H9 (cell line): ENCODE measurements around the gene MAML3. TPM values are rescaled to one million over a fixed set of nuclear protein-coding genes. Genes with fewer than 3 reads are reported as not detected.

Experiments
- DNase-seq: peaks from one replicate; pipeline ENCODE4 v3.0.0-alpha.2; 2017
- H2AFZ ChIP-seq: one replicate; pipeline ENCODE4 v1.6.1; 2013; ENCODE audit warnings: mild to moderate bottlenecking, low read length, control low read depth, moderate library complexity
- H2AK5ac ChIP-seq: 2 replicates; pipeline ENCODE4 v1.6.1; 2013; ENCODE audit warnings: low read length, control low read depth, mixed read lengths; ENCODE audit not compliant: insufficient read length
- H2BK120ac ChIP-seq: one replicate; pipeline ENCODE4 v1.6.1; 2013; ENCODE audit warnings: low read depth, mild to moderate bottlenecking, low read length, control low read depth, inconsistent platforms; ENCODE audit not compliant: poor library complexity, severe bottlenecking
- H2BK12ac ChIP-seq: 2 replicates; pipeline ENCODE4 v1.6.1; 2013; ENCODE audit warnings: low read length, control low read depth, mixed read lengths, low read depth; ENCODE audit not compliant: insufficient read length
- H2BK15ac ChIP-seq: 2 replicates; pipeline ENCODE4 v1.6.1; 2013; ENCODE audit warnings: low read depth, low read length, control low read depth
- H2BK20ac ChIP-seq: one replicate; pipeline ENCODE4 v1.6.1; 2013; ENCODE audit warnings: low read depth, mild to moderate bottlenecking, low read length, control low read depth, inconsistent platforms; ENCODE audit not compliant: poor library complexity, severe bottlenecking
- H2BK5ac ChIP-seq: 2 replicates; pipeline ENCODE4 v1.6.1; 2013; ENCODE audit warnings: low read length, control low read depth, mixed read lengths; ENCODE audit not compliant: insufficient read length
- H3K14ac ChIP-seq: 2 replicates; pipeline ENCODE4 v1.6.1; 2013; ENCODE audit warnings: low read length, control low read depth; ENCODE audit not compliant: insufficient read depth
- H3K18ac ChIP-seq: 2 replicates; pipeline ENCODE4 v1.6.1; 2013; ENCODE audit warnings: low read depth, mild to moderate bottlenecking, mixed read lengths, low read length, control low read depth; ENCODE audit not compliant: insufficient read length
- H3K23ac ChIP-seq: 2 replicates; pipeline ENCODE4 v1.6.1; 2013; ENCODE audit warnings: low read length, control low read depth, mixed read lengths, low read depth; ENCODE audit not compliant: insufficient read length
- H3K23me2 ChIP-seq: 2 replicates; pipeline ENCODE4 v1.6.1; 2013; ENCODE audit warnings: low read depth, mild to moderate bottlenecking, mixed read lengths, low read length, control low read depth; ENCODE audit not compliant: insufficient read length, poor library complexity, severe bottlenecking
- H3K27ac ChIP-seq: 2 replicates; pipeline ENCODE4 v1.5.1; 2013; ENCODE audit warnings: low read length, control low read depth, mixed read lengths, low read depth; ENCODE audit not compliant: insufficient read length
- H3K27me3 ChIP-seq: 2 replicates; pipeline ENCODE4 v1.6.1; 2013; ENCODE audit warnings: low read length, control low read depth, inconsistent platforms; ENCODE audit not compliant: insufficient read depth
- H3K4ac ChIP-seq: 2 replicates; pipeline ENCODE4 v1.6.1; 2013; ENCODE audit warnings: low read depth, mild to moderate bottlenecking, control low read depth, inconsistent platforms, low read length, moderate library complexity
- H3K4me1 ChIP-seq: 2 replicates; pipeline ENCODE4 v1.6.1; 2013; ENCODE audit warnings: low read length, control low read depth, inconsistent platforms; ENCODE audit not compliant: insufficient read depth
- H3K4me2 ChIP-seq: 2 replicates; pipeline ENCODE4 v1.6.1; 2013; ENCODE audit warnings: low read length, control low read depth, mixed read lengths; ENCODE audit not compliant: insufficient read length, insufficient read depth
- H3K56ac ChIP-seq: 2 replicates; pipeline ENCODE4 v1.6.1; 2013; ENCODE audit warnings: low read depth, mild to moderate bottlenecking, mixed read lengths, low read length, control low read depth; ENCODE audit not compliant: insufficient read length
- H3K79me1 ChIP-seq: 2 replicates; pipeline ENCODE4 v1.6.1; 2013; ENCODE audit warnings: low read depth, mild to moderate bottlenecking, moderate library complexity, low read length, control low read depth, inconsistent platforms; ENCODE audit not compliant: insufficient read depth, poor library complexity, severe bottlenecking
- H3K79me2 ChIP-seq: 2 replicates; pipeline ENCODE4 v1.6.1; 2013; ENCODE audit warnings: low read length, control low read depth, inconsistent platforms; ENCODE audit not compliant: insufficient read depth
- H3K9ac ChIP-seq: 2 replicates; pipeline ENCODE4 v1.6.1; 2013; ENCODE audit warnings: low read length, control low read depth, mixed read lengths; ENCODE audit not compliant: insufficient read length; ENCODE audit errors: extremely low read depth
- H3K9me3 ChIP-seq: one replicate; pipeline ENCODE4 v1.6.1; 2013; ENCODE audit warnings: low read depth, low read length, inconsistent platforms; ENCODE audit not compliant: control insufficient read depth
- H3T11ph ChIP-seq: one replicate; pipeline ENCODE4 v1.6.1; 2013; ENCODE audit warnings: mild to moderate bottlenecking, low read length, control low read depth, inconsistent platforms
- H4K20me1 ChIP-seq: one replicate; pipeline ENCODE4 v1.6.1; 2013; ENCODE audit not compliant: control insufficient read depth, insufficient read length, insufficient read depth
- H4K5ac ChIP-seq: 2 replicates; pipeline ENCODE4 v1.6.1; 2013; ENCODE audit warnings: low read depth, mild to moderate bottlenecking, mixed read lengths, low read length, control low read depth; ENCODE audit not compliant: insufficient read length
- H4K8ac ChIP-seq: replicated peaks from 2 replicates; pipeline ENCODE4 v1.6.1; 2013; ENCODE audit warnings: low read length, control low read depth, mixed read lengths, low read depth; ENCODE audit not compliant: insufficient read length
- H4K91ac ChIP-seq: 2 replicates; pipeline ENCODE4 v1.6.1; 2013; ENCODE audit warnings: low read depth, mild to moderate bottlenecking, moderate library complexity, mixed read lengths, low read length, control low read depth; ENCODE audit not compliant: insufficient read length
- H3K27ac Mint-ChIP-seq, 3 experiments: 2 replicates in 2 of 3; 3 replicates in 1 of 3; pipeline ENCODE4 v1.8.0; 2020 to 2021; ENCODE audit warnings: mixed read lengths in 3 of 3, mild to moderate bottlenecking in 1 of 3, moderate library complexity in 1 of 3
- H3K27me3 Mint-ChIP-seq: 2 replicates; pipeline ENCODE4 v1.8.0; 2021; ENCODE audit warnings: low read depth, mild to moderate bottlenecking, moderate library complexity, mixed read lengths
- H3K36me3 Mint-ChIP-seq, 3 experiments: 2 replicates in 2 of 3; 3 replicates in 1 of 3; pipeline ENCODE4 v1.8.0; 2020 to 2021; ENCODE audit warnings: low read depth in 3 of 3, mixed read lengths in 3 of 3; ENCODE audit not compliant: insufficient read depth in 1 of 3
- H3K4me1 Mint-ChIP-seq, 2 experiments: 2 replicates each; pipeline ENCODE4 v1.8.0; 2020; ENCODE audit warnings: mixed read lengths in 2 of 2
- H3K4me3 Mint-ChIP-seq, 2 experiments: 2 replicates in 1 of 2; 3 replicates in 1 of 2; pipeline ENCODE4 v1.8.0; 2020 to 2021; ENCODE audit warnings: mild to moderate bottlenecking in 2 of 2, mixed read lengths in 2 of 2, moderate library complexity in 1 of 2
- H3K9me3 Mint-ChIP-seq, 2 experiments: 2 replicates in 1 of 2; 3 replicates in 1 of 2; pipeline ENCODE4 v1.8.0; 2020; ENCODE audit warnings: mild to moderate bottlenecking in 2 of 2, mixed read lengths in 2 of 2, moderate library complexity in 1 of 2
- WGBS: extraction: QIAGEN DNeasy Blood & Tissue Kit; methylation state at CpG from one replicate; pipeline ENCODE4 v1.1.7; 2013; ENCODE audit warnings: missing lambda C conversion rate, low lambda C conversion rate, mixed read lengths; ENCODE audit not compliant: insufficient read length; ENCODE audit errors: extremely low coverage; 5-methylcytosine and 5-hydroxymethylcytosine counted together
- total RNA-seq: library from RNA; stranded (reverse); gene quantifications from 2 replicates; pipeline ENCODE4 v1.2.1, GENCODE V29; 2021
- TF ChIP-seq, protein P1 (sequence below): fragments of 200-600 bp; sonication (generic); conservative IDR thresholded peaks from 3 replicates; pipeline ENCODE4 v1.8.0; 2021; ENCODE audit warnings: antibody characterized with exemption, mild to moderate bottlenecking

MAML3 gene
- total RNA-seq, 1 experiment from 2014 or later: 3.9 TPM

DNA sequence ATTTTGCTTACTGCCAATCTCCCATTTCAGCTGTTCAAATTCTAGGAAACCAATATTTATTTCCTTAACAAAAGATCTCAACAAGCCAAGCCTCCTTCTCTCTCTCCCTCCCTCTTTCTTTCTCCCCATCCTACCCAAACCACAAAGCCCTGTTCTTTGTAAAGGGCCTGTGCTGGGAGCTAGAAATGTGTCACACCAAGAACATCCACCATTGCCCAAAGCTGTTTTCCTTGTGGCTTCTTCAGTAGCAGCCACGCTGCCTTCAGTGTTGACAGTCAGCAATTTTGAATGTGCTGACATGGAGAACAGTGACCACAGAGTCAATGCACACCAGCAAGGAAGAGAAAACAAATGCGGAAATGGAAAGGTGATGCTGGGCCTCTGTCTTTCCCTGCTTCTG is 203.0 kb downstream of the MAML3 start:
- Mint-ChIP-seq H3K36me3 (peaks cover 0 to 4% (median 2%) of the 10 kb centered on the region in 3 experiments; a peak in 2 of 7 replicates), H3K9me3 (peaks cover 0 to 2% of the 10 kb centered on the region in 2 experiments; a peak in 2 of 5 replicates), H3K27me3 (no peaks in the 10 kb centered on the region; the same call in 1 of the 2 replicates), H3K27ac (no peak overlapping the region; a peak in 1 of 7 replicates), H3K4me1 (peaks cover 15 to 21% of the 10 kb centered on the region in 2 experiments), H3K4me3 (no peak overlapping the region)
- Histone ChIP-seq H2BK5ac (no peak overlapping the region), H3K27me3 (no peaks in the 10 kb centered on the region), H3K14ac (no peak overlapping the region), H2BK120ac (no peak overlapping the region), H3K4ac (no peak overlapping the region), H4K20me1 (no peaks in the 10 kb centered on the region), H3T11ph (no peak overlapping the region), H3K9ac (no peak overlapping the region), H3K4me1 (no peaks in the 10 kb centered on the region), H4K5ac (no peak overlapping the region), H3K4me2 (no peak overlapping the region), H3K18ac (no peak overlapping the region), H3K27ac (no peak overlapping the region), H3K79me1 (no peaks in the 10 kb centered on the region), H4K91ac (no peak overlapping the region), H2AFZ (no peak overlapping the region), H3K9me3 (no peaks in the 10 kb centered on the region), H3K23me2 (no peaks in the 10 kb centered on the region), H3K79me2 (no peaks in the 10 kb centered on the region), H2BK12ac (no peak overlapping the region), H3K56ac (no peak overlapping the region), H3K23ac (no peak overlapping the region), H2AK5ac (no peak overlapping the region), H4K8ac (no peak overlapping the region), H2BK15ac (no peak overlapping the region), H2BK20ac (no peak overlapping the region)
- TF ChIP-seq, protein P1, sequence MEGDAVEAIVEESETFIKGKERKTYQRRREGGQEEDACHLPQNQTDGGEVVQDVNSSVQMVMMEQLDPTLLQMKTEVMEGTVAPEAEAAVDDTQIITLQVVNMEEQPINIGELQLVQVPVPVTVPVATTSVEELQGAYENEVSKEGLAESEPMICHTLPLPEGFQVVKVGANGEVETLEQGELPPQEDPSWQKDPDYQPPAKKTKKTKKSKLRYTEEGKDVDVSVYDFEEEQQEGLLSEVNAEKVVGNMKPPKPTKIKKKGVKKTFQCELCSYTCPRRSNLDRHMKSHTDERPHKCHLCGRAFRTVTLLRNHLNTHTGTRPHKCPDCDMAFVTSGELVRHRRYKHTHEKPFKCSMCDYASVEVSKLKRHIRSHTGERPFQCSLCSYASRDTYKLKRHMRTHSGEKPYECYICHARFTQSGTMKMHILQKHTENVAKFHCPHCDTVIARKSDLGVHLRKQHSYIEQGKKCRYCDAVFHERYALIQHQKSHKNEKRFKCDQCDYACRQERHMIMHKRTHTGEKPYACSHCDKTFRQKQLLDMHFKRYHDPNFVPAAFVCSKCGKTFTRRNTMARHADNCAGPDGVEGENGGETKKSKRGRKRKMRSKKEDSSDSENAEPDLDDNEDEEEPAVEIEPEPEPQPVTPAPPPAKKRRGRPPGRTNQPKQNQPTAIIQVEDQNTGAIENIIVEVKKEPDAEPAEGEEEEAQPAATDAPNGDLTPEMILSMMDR: no peak
- no CpG with 5 or more reads among the region's 2 CpGs for WGBS
- DNase-seq: no peak
